IMR-90 (cell line): ENCODE results near the gene TNRC6B. TPM values are rescaled to one million over a fixed set of nuclear protein-coding genes. Genes with fewer than 3 reads are reported as not detected.
A peak's percentile ranks its signal among the peaks of the same experiment; 100 is the strongest.

Experiments
- ATAC-seq: fragments of 200-7000 bp; cut with Tn5 transposase; 2 replicates; pipeline ENCODE4 v1.9.1; 2020; ENCODE audit warnings: low read depth, mild to moderate bottlenecking, moderate library complexity
- BruUV-seq: library from RNA; stranded (reverse); fragments of 400-500 nt; replicated peaks from 2 replicates; lab custom pipeline; 2021; lab: Mats Ljungman, UMichigan
- CTCF ChIA-PET: fragments of 300-600 bp; formaldehyde crosslinking; extraction: SDS; loops from one replicate; lab custom pipeline; 2021; ENCODE audit warnings: antibody characterized with exemption; lab: Yijun Ruan, JAX
- POLR2A ChIA-PET: fragments of 300-600 bp; sonication (Branson Sonifier 250); formaldehyde crosslinking; loops from one replicate; lab custom pipeline; 2022; ENCODE audit warnings: antibody characterized with exemption; ENCODE audit not compliant: unreplicated experiment; lab: Charles Lee
- DNase-seq: peaks from one replicate; pipeline ENCODE4 v3.0.0; 2013
- H2AFZ ChIP-seq: replicated peaks from 2 replicates; pipeline ENCODE3; 2013; ENCODE audit warnings: low read length, mild to moderate bottlenecking; ENCODE audit not compliant: poor library complexity
- H2AK5ac ChIP-seq: 2 replicates; pipeline ENCODE4 v1.6.1; 2013; ENCODE audit warnings: low read depth, low read length, inconsistent platforms
- H2AK9ac ChIP-seq: replicated peaks from 2 replicates; pipeline ENCODE3; 2013; ENCODE audit warnings: mild to moderate bottlenecking, low read depth, low read length, moderate library complexity; ENCODE audit not compliant: poor library complexity
- H2BK120ac ChIP-seq: 2 replicates; pipeline ENCODE4 v1.6.1; 2013; ENCODE audit warnings: low read depth, low read length, inconsistent platforms
- H2BK15ac ChIP-seq: 3 replicates; pipeline ENCODE4 v1.6.1; 2013; ENCODE audit warnings: low read depth, low read length, inconsistent platforms
- H2BK20ac ChIP-seq: 2 replicates; pipeline ENCODE4 v1.6.1; 2013; ENCODE audit warnings: low read depth, mild to moderate bottlenecking, inconsistent platforms, low read length, moderate library complexity
- H2BK5ac ChIP-seq: 2 replicates; pipeline ENCODE4 v1.6.1; 2013; ENCODE audit warnings: mild to moderate bottlenecking, low read depth, low read length, inconsistent platforms; ENCODE audit not compliant: poor library complexity, severe bottlenecking
- H3K14ac ChIP-seq: replicated peaks from 2 replicates; pipeline ENCODE4 v1.6.1; 2013; ENCODE audit warnings: low read depth, low read length, inconsistent platforms
- H3K18ac ChIP-seq: 2 replicates; pipeline ENCODE4 v1.6.1; 2013; ENCODE audit warnings: low read depth, low read length, control low read depth
- H3K23ac ChIP-seq: 2 replicates; pipeline ENCODE4 v1.6.1; 2013; ENCODE audit warnings: low read depth, low read length, inconsistent platforms
- H3K27ac ChIP-seq: 2 replicates; pipeline ENCODE4 v1.5.1; 2013; ENCODE audit warnings: mild to moderate bottlenecking, control low read depth, low read length; ENCODE audit not compliant: insufficient read depth
- H3K27me3 ChIP-seq: 2 replicates; pipeline ENCODE4 v1.6.1; 2013; ENCODE audit warnings: low read length; ENCODE audit not compliant: control insufficient read depth, insufficient read depth
- H3K36me3 ChIP-seq: 2 replicates; pipeline ENCODE4 v1.6.1; 2013; ENCODE audit warnings: low read length, mixed read lengths; ENCODE audit not compliant: control insufficient read depth, insufficient read depth
- H3K4ac ChIP-seq: 2 replicates; pipeline ENCODE4 v1.6.1; 2013; ENCODE audit warnings: low read depth, low read length, inconsistent platforms
- H3K4me1 ChIP-seq: 2 replicates; pipeline ENCODE4 v1.6.1; 2013; ENCODE audit warnings: low read length, mixed read lengths; ENCODE audit not compliant: control insufficient read depth, insufficient read depth
- H3K4me2 ChIP-seq: 2 replicates; pipeline ENCODE4 v1.6.1; 2013; ENCODE audit warnings: low read depth, mild to moderate bottlenecking, control low read depth, low read length, moderate library complexity
- H3K4me3 ChIP-seq: 2 replicates; pipeline ENCODE4 v1.5.1; 2013; ENCODE audit warnings: low read depth, mild to moderate bottlenecking, control low read depth, low read length, moderate library complexity; ENCODE audit not compliant: insufficient read depth
- H3K56ac ChIP-seq: 2 replicates; pipeline ENCODE4 v1.6.1; 2013; ENCODE audit warnings: low read length, inconsistent platforms; ENCODE audit not compliant: insufficient read depth; ENCODE audit errors: extremely low read depth
- H3K79me1 ChIP-seq, 2 experiments: 2 replicates each; pipeline ENCODE4 v1.6.1; 2013; ENCODE audit warnings: low read length in 2 of 2, inconsistent platforms in 1 of 2, low read depth in 1 of 2
- H3K9ac ChIP-seq: 2 replicates; pipeline ENCODE4 v1.6.1; 2013; ENCODE audit warnings: low read depth, low read length, control low read depth
- H3K9me1 ChIP-seq: 2 replicates; pipeline ENCODE4 v1.6.1; 2013; ENCODE audit warnings: low read length, inconsistent platforms; ENCODE audit not compliant: insufficient read depth
- H3K9me3 ChIP-seq: 2 replicates; pipeline ENCODE4 v1.6.1; 2013; ENCODE audit warnings: low read length; ENCODE audit not compliant: control insufficient read depth, insufficient read depth
- H4K20me1 ChIP-seq: 2 replicates; pipeline ENCODE4 v1.6.1; 2013; ENCODE audit warnings: low read length, inconsistent platforms; ENCODE audit not compliant: insufficient read depth
- H4K5ac ChIP-seq: 2 replicates; pipeline ENCODE4 v1.6.1; 2013; ENCODE audit warnings: mild to moderate bottlenecking, low read depth, low read length, control low read depth
- H4K8ac ChIP-seq, 2 experiments: 2 replicates each; pipeline ENCODE4 v1.6.1; 2013; ENCODE audit warnings: low read depth in 2 of 2, low read length in 2 of 2, control low read depth in 1 of 2, inconsistent platforms in 1 of 2
- H4K91ac ChIP-seq: 2 replicates; pipeline ENCODE4 v1.6.1; 2013; ENCODE audit warnings: low read depth, low read length, inconsistent platforms; ENCODE audit not compliant: insufficient read depth
- BHLHE40 ChIP-seq: fragments of 150-350 bp; IDR thresholded peaks from 2 replicates; pipeline ENCODE4 v1.6.1; 2016; ENCODE audit warnings: mild to moderate bottlenecking, low read depth, low read length
- CHD1 ChIP-seq: IDR thresholded peaks from 2 replicates; pipeline ENCODE4 v1.6.1; 2012; ENCODE audit warnings: low read depth, low read length, improper control_type of control experiment
- CTCF ChIP-seq: conservative IDR thresholded peaks from 2 replicates; pipeline ENCODE4 v1.5.1; 2012; ENCODE audit warnings: mild to moderate bottlenecking, low read depth, low read length, improper control_type of control experiment
- ELK1 ChIP-seq: fragments of 150-350 bp; IDR thresholded peaks from 2 replicates; pipeline ENCODE4 v1.6.1; 2016; ENCODE audit warnings: low read depth, mild to moderate bottlenecking, low read length, moderate library complexity, borderline replicate concordance
- FOS ChIP-seq: fragments of 150-350 bp; IDR thresholded peaks from 2 replicates; pipeline ENCODE4 v1.6.1; 2016; ENCODE audit warnings: low read depth, low read length
- MAFK ChIP-seq: IDR thresholded peaks from 2 replicates; pipeline ENCODE4 v1.6.1; 2012; ENCODE audit warnings: low read depth, low read length, improper control_type of control experiment
- MAZ ChIP-seq: IDR thresholded peaks from 2 replicates; pipeline ENCODE4 v1.6.1; 2012; ENCODE audit warnings: low read depth, mild to moderate bottlenecking, low read length, improper control_type of control experiment, moderate library complexity, borderline replicate concordance
- MXI1 ChIP-seq: IDR thresholded peaks from 2 replicates; pipeline ENCODE4 v1.6.1; 2012; ENCODE audit warnings: low read depth, mild to moderate bottlenecking, low read length, moderate library complexity, borderline replicate concordance
- NFE2L2 ChIP-seq: fragments of 150-350 bp; IDR thresholded peaks from 2 replicates; pipeline ENCODE4 v1.6.1; 2016; ENCODE audit warnings: low read depth, mild to moderate bottlenecking, low read length
- POLR2A ChIP-seq: IDR thresholded peaks from 2 replicates; pipeline ENCODE4 v1.6.1; 2012; ENCODE audit warnings: mild to moderate bottlenecking, low read depth, low read length
- RAD21 ChIP-seq: IDR thresholded peaks from 2 replicates; pipeline ENCODE4 v1.6.1; 2012; ENCODE audit warnings: low read length, improper control_type of control experiment
- RCOR1 ChIP-seq: IDR thresholded peaks from 2 replicates; pipeline ENCODE4 v1.6.1; 2012; ENCODE audit warnings: mild to moderate bottlenecking, low read length, improper control_type of control experiment; ENCODE audit not compliant: insufficient replicate concordance
- RFX5 ChIP-seq: IDR thresholded peaks from 2 replicates; pipeline ENCODE4 v1.8.0; 2012; ENCODE audit warnings: low read depth, mild to moderate bottlenecking, low read length, moderate library complexity
- SMC3 ChIP-seq: fragments of 150-350 bp; IDR thresholded peaks from 2 replicates; pipeline ENCODE4 v1.6.1; 2016; ENCODE audit warnings: low read depth, mild to moderate bottlenecking, antibody characterized with exemption, low read length, moderate library complexity
- USF2 ChIP-seq: fragments of 150-350 bp; IDR thresholded peaks from 2 replicates; pipeline ENCODE4 v1.6.1; 2017; ENCODE audit warnings: mild to moderate bottlenecking, antibody characterized with exemption, low read length, low read depth
- whole genome bisulfite sequencing, 2 experiments: methylation state at CpG; one replicate each; pipeline versions ENCODE4 v1.1.5 to v1.1.7; 2013; ENCODE audit warnings: missing lambda C conversion rate in 2 of 2; ENCODE audit not compliant: insufficient read length in 1 of 2; ENCODE audit errors: extremely low coverage in 2 of 2; 5-methylcytosine and 5-hydroxymethylcytosine counted together
- dilution Hi-C: fragments of 300-500 bp; cut with HindIII; formaldehyde crosslinking; loops from one replicate; pipeline ENCODE4 v1.14.3; 2018; ENCODE audit warnings: low sequenced_read_pairs; ENCODE audit not compliant: unreplicated experiment
- in situ Hi-C: fragments of 300-500 bp; cut with MboI; formaldehyde crosslinking; loops from 3 replicates; pipeline ENCODE4 v1.14.3; 2019; ENCODE audit warnings: low sequenced_read_pairs, inconsistent platforms, mixed read lengths
- intact Hi-C: fragments of 100-400 bp; cut with micrococcal nuclease; formaldehyde crosslinking; loops from 2 replicates; pipeline ENCODE4 v1.10.0; 2022
- polyA plus RNA-seq, 3 experiments: library from polyadenylated mRNA; depleted of rRNA; stranded (reverse); fragments of >200 nt; gene quantifications; 2 replicates each; pipeline ENCODE4 v1.2.3, GENCODE V29; 2012; ENCODE audit warnings: low replicate concordance in 1 of 3
- total RNA-seq: library from RNA; depleted of rRNA; stranded (reverse); fragments of >200 nt; gene quantifications from 2 replicates; pipeline ENCODE4 v1.2.3, GENCODE V29; 2012

The TNRC6B gene
- total and polyA plus RNA-seq, 2 of the 4 experiments (the other 2 are of a cell fraction) = 3.9 to 17.0 TPM

- Histone ChIP-seq H3K18ac (no peak overlapping the region), H3K4me3 (no peak overlapping the region), H2BK120ac (no peak overlapping the region), H2BK15ac (no peak overlapping the region), H2AK9ac (no peak overlapping the region), H4K5ac (no peak overlapping the region), H3K27ac (no peak overlapping the region), H3K27me3 (no peaks in the 10 kb centered on the region), H4K91ac (no peak overlapping the region), H2AFZ (no peak overlapping the region), H3K79me1 (peaks cover 49 to 82% of the 10 kb centered on the region in 2 experiments), H4K8ac (no peak overlapping the region), H3K36me3 (no peaks in the 10 kb centered on the region), H3K9me3 (no peaks in the 10 kb centered on the region), H3K4ac (no peak overlapping the region), H2BK20ac (no peak overlapping the region), H3K14ac (no peak overlapping the region), H2AK5ac (no peak overlapping the region; the same call in 1 of the 2 replicates), H3K56ac (no peak overlapping the region), H3K23ac (no peak overlapping the region), H4K20me1 (peaks cover 68% of the 10 kb centered on the region), H3K4me2 (peak overlapping the region; percentile 46; the same call in 1 of the 2 replicates), H3K9me1 (peaks cover 28% of the 10 kb centered on the region), H2BK5ac (no peak overlapping the region), H3K9ac (no peak overlapping the region), H3K4me1 (peaks cover 12% of the 10 kb centered on the region)
- ATAC-seq (peak; percentile 56), DNase-seq (no peak)
- CTCF ChIA-PET = interaction anchor here (0.5 kb wide), 1 partner anchor 119 kb away, joined by 5 read pairs; no protein-coding TSS in a partner anchor
- POLR2A ChIA-PET = no interaction called here
- in situ Hi-C loops = no loop called here
- no TSS peak for BruUV-seq
- no peak for TF ChIP-seq USF2
- no peak for TF ChIP-seq ELK1
- TF ChIP-seq MXI1 = no peak
- TF ChIP-seq CTCF = no peak
- no peak for TF ChIP-seq FOS
- no peak for TF ChIP-seq MAFK
- TF ChIP-seq CHD1 = no peak
- no peak for TF ChIP-seq MAZ
- TF ChIP-seq RCOR1 = no peak
- TF ChIP-seq RFX5 = no peak
- no peak for TF ChIP-seq POLR2A
- no peak for TF ChIP-seq RAD21
- no peak for TF ChIP-seq SMC3
- TF ChIP-seq BHLHE40 = no peak
- TF ChIP-seq NFE2L2 = no peak
- intact Hi-C loops = no loop called here
- no CpG with 5 or more reads among the region's 8 CpGs for WGBS, 2 experiments
- dilution Hi-C loops = no loop called here
Measured at GRCh38 chr22:40220316-40221054, 42.8 kb downstream of the TNRC6B start.
